ENCODE data around the gene PLXNB3. TPM values are rescaled to one million over a fixed set of nuclear protein-coding genes. Genes with fewer than 3 reads are reported as not detected.
"Not testable (repeated sequence)": the region's sequence is repeated elsewhere in the genome, so short reads cannot be mapped to it uniquely, and the experiment has no call there.

Gene PLXNB3
- total RNA-seq, 1 donor from 2014 or later: 1.0 TPM

- not testable (repeated sequence) for H3K4me1 ChIP-seq (ENCODE audit: control insufficient read depth in 3 of 3, insufficient read depth in 3 of 3, low read length in 3 of 3); H3K27ac ChIP-seq (ENCODE audit: low read depth, low read length); H3K9me3 ChIP-seq (ENCODE audit: control insufficient read depth in 3 of 3, low read length in 3 of 3); H3K4me3 ChIP-seq (ENCODE audit: low read length in 3 of 3); H3K9ac ChIP-seq (ENCODE audit: low read depth in 1 of 3, low read length in 3 of 3); H3K36me3 ChIP-seq (ENCODE audit: control insufficient read depth in 3 of 3, insufficient read depth in 3 of 3, low read length in 3 of 3); H3K27me3 ChIP-seq (ENCODE audit: control insufficient read depth in 3 of 3, insufficient read depth in 3 of 3, low read length in 3 of 3)
Observed at GRCh38 chrX:153749017-153749416, 15.0 kb upstream of the PLXNB3 start.

- H3K9ac ChIP-seq (ENCODE audit: low read depth in 1 of 3, low read length in 3 of 3): no peak overlapping the region
- H3K27me3 ChIP-seq (ENCODE audit: control insufficient read depth in 3 of 3, insufficient read depth in 3 of 3, low read length in 3 of 3): no peaks in the 10 kb centered on the region
- H3K27ac ChIP-seq (ENCODE audit: low read depth, low read length): no peak overlapping the region
- H3K9me3 ChIP-seq (ENCODE audit: control insufficient read depth in 3 of 3, low read length in 3 of 3): no peaks in the 10 kb centered on the region
- H3K4me1 ChIP-seq (ENCODE audit: control insufficient read depth in 3 of 3, insufficient read depth in 3 of 3, low read length in 3 of 3): no peaks in the 10 kb centered on the region
- no peak overlapping the region for H3K4me3 ChIP-seq (ENCODE audit: low read length in 3 of 3)
- H3K36me3 ChIP-seq (ENCODE audit: control insufficient read depth in 3 of 3, insufficient read depth in 3 of 3, low read length in 3 of 3): no peaks in the 10 kb centered on the region
Observed at GRCh38 chrX:153750127-153750774, 13.8 kb upstream of the PLXNB3 start.

GRCh38 chrX:153755136-153755535, 8.9 kb upstream of the PLXNB3 start:
- Histone ChIP-seq H3K4me1 (ENCODE audit: control insufficient read depth in 3 of 3, insufficient read depth in 3 of 3, low read length in 3 of 3) (no peaks in the 10 kb centered on the region), H3K27ac (ENCODE audit: low read depth, low read length) (no peak overlapping the region), H3K4me3 (ENCODE audit: low read length in 3 of 3) (no peak overlapping the region), H3K36me3 (ENCODE audit: control insufficient read depth in 3 of 3, insufficient read depth in 3 of 3, low read length in 3 of 3) (no peaks in the 10 kb centered on the region), H3K27me3 (ENCODE audit: control insufficient read depth in 3 of 3, insufficient read depth in 3 of 3, low read length in 3 of 3) (no peaks in the 10 kb centered on the region), H3K9ac (ENCODE audit: low read depth in 1 of 3, low read length in 3 of 3) (no peak overlapping the region), H3K9me3 (ENCODE audit: control insufficient read depth in 3 of 3, low read length in 3 of 3) (no peaks in the 10 kb centered on the region)

GRCh38 chrX:153761863-153762262, 2.2 kb upstream of the PLXNB3 start:
- no peak overlapping the region for H3K9ac ChIP-seq (ENCODE audit: low read depth in 1 of 3, low read length in 3 of 3)
- H3K9me3 ChIP-seq (ENCODE audit: control insufficient read depth in 3 of 3, low read length in 3 of 3): no peaks in the 10 kb centered on the region
- no peaks in the 10 kb centered on the region for H3K36me3 ChIP-seq (ENCODE audit: control insufficient read depth in 3 of 3, insufficient read depth in 3 of 3, low read length in 3 of 3)
- peaks cover 7 to 15% (median 9%) of the 10 kb centered on the region in 3 donors for H3K4me1 ChIP-seq (ENCODE audit: control insufficient read depth in 3 of 3, insufficient read depth in 3 of 3, low read length in 3 of 3)
- H3K27me3 ChIP-seq (ENCODE audit: control insufficient read depth in 3 of 3, insufficient read depth in 3 of 3, low read length in 3 of 3): no peaks in the 10 kb centered on the region
- H3K27ac ChIP-seq (ENCODE audit: low read depth, low read length): no peak overlapping the region
- no peak overlapping the region for H3K4me3 ChIP-seq (ENCODE audit: low read length in 3 of 3)

GRCh38 chrX:153762626-153763173, 1.3 kb upstream of the PLXNB3 start:
- H3K9ac ChIP-seq (ENCODE audit: low read depth in 1 of 3, low read length in 3 of 3): no peak overlapping the region
- H3K4me1 ChIP-seq (ENCODE audit: control insufficient read depth in 3 of 3, insufficient read depth in 3 of 3, low read length in 3 of 3): peaks cover 9 to 19% (median 13%) of the 10 kb centered on the region in 3 donors
- no peak overlapping the region for H3K27ac ChIP-seq (ENCODE audit: low read depth, low read length)
- H3K27me3 ChIP-seq (ENCODE audit: control insufficient read depth in 3 of 3, insufficient read depth in 3 of 3, low read length in 3 of 3): no peaks in the 10 kb centered on the region
- H3K9me3 ChIP-seq (ENCODE audit: control insufficient read depth in 3 of 3, low read length in 3 of 3): no peaks in the 10 kb centered on the region
- no peaks in the 10 kb centered on the region for H3K36me3 ChIP-seq (ENCODE audit: control insufficient read depth in 3 of 3, insufficient read depth in 3 of 3, low read length in 3 of 3)
- H3K4me3 ChIP-seq (ENCODE audit: low read length in 3 of 3): no peak overlapping the region

- Histone ChIP-seq H3K27ac (ENCODE audit: low read depth, low read length) (no peak overlapping the region), H3K27me3 (ENCODE audit: control insufficient read depth in 3 of 3, insufficient read depth in 3 of 3, low read length in 3 of 3) (no peaks in the 10 kb centered on the region), H3K9me3 (ENCODE audit: control insufficient read depth in 3 of 3, low read length in 3 of 3) (no peaks in the 10 kb centered on the region), H3K4me3 (ENCODE audit: low read length in 3 of 3) (no peak overlapping the region), H3K36me3 (ENCODE audit: control insufficient read depth in 3 of 3, insufficient read depth in 3 of 3, low read length in 3 of 3) (no peaks in the 10 kb centered on the region), H3K4me1 (ENCODE audit: control insufficient read depth in 3 of 3, insufficient read depth in 3 of 3, low read length in 3 of 3) (peaks cover 9 to 23% (median 16%) of the 10 kb centered on the region in 3 donors), H3K9ac (ENCODE audit: low read depth in 1 of 3, low read length in 3 of 3) (no peak overlapping the region)
Observed at GRCh38 chrX:153763298-153763932, 634 bp upstream of the PLXNB3 start.

GRCh38 chrX:153764786-153765137, 713 bp downstream of the PLXNB3 start:
- no peak overlapping the region for H3K27ac ChIP-seq (ENCODE audit: low read depth, low read length)
- H3K9ac ChIP-seq (ENCODE audit: low read depth in 1 of 3, low read length in 3 of 3): no peak overlapping the region
- H3K36me3 ChIP-seq (ENCODE audit: control insufficient read depth in 3 of 3, insufficient read depth in 3 of 3, low read length in 3 of 3): no peaks in the 10 kb centered on the region
- no peak overlapping the region for H3K4me3 ChIP-seq (ENCODE audit: low read length in 3 of 3)
- H3K4me1 ChIP-seq (ENCODE audit: control insufficient read depth in 3 of 3, insufficient read depth in 3 of 3, low read length in 3 of 3): peaks cover 9 to 23% (median 16%) of the 10 kb centered on the region in 3 donors
- H3K9me3 ChIP-seq (ENCODE audit: control insufficient read depth in 3 of 3, low read length in 3 of 3): no peaks in the 10 kb centered on the region
- no peaks in the 10 kb centered on the region for H3K27me3 ChIP-seq (ENCODE audit: control insufficient read depth in 3 of 3, insufficient read depth in 3 of 3, low read length in 3 of 3)

GRCh38 chrX:153765138-153766079, 1.4 kb downstream of the PLXNB3 start:
- H3K36me3 ChIP-seq (ENCODE audit: control insufficient read depth in 3 of 3, insufficient read depth in 3 of 3, low read length in 3 of 3): no peaks in the 10 kb centered on the region
- H3K4me3 ChIP-seq (ENCODE audit: low read length in 3 of 3): no peak overlapping the region
- no peaks in the 10 kb centered on the region for H3K9me3 ChIP-seq (ENCODE audit: control insufficient read depth in 3 of 3, low read length in 3 of 3)
- H3K27ac ChIP-seq (ENCODE audit: low read depth, low read length): no peak overlapping the region
- H3K27me3 ChIP-seq (ENCODE audit: control insufficient read depth in 3 of 3, insufficient read depth in 3 of 3, low read length in 3 of 3): no peaks in the 10 kb centered on the region
- H3K4me1 ChIP-seq (ENCODE audit: control insufficient read depth in 3 of 3, insufficient read depth in 3 of 3, low read length in 3 of 3): peaks cover 9 to 23% (median 16%) of the 10 kb centered on the region in 3 donors
- H3K9ac ChIP-seq (ENCODE audit: low read depth in 1 of 3, low read length in 3 of 3): no peak overlapping the region

- Histone ChIP-seq H3K27ac (ENCODE audit: low read depth, low read length) (peak overlapping the region; percentile 13), H3K9ac (ENCODE audit: low read depth in 1 of 3, low read length in 3 of 3) (no peak overlapping the region), H3K27me3 (ENCODE audit: control insufficient read depth in 3 of 3, insufficient read depth in 3 of 3, low read length in 3 of 3) (peaks cover 0 to 4% (median 0%) of the 10 kb centered on the region in 3 donors), H3K9me3 (ENCODE audit: control insufficient read depth in 3 of 3, low read length in 3 of 3) (no peaks in the 10 kb centered on the region), H3K4me1 (ENCODE audit: control insufficient read depth in 3 of 3, insufficient read depth in 3 of 3, low read length in 3 of 3) (peaks cover 9 to 23% (median 16%) of the 10 kb centered on the region in 3 donors), H3K4me3 (ENCODE audit: low read length in 3 of 3) (no peak overlapping the region), H3K36me3 (ENCODE audit: control insufficient read depth in 3 of 3, insufficient read depth in 3 of 3, low read length in 3 of 3) (no peaks in the 10 kb centered on the region)
Observed at GRCh38 chrX:153766098-153766817, 2.2 kb downstream of the PLXNB3 start.
